Inflammatory macrophage (primary cell): ENCODE measurements around the gene PTGES3L.
A peak's percentile ranks its signal among the peaks of the same experiment; 100 is the strongest.
"Not testable (repeated sequence)": the region's sequence is repeated elsewhere in the genome, so short reads cannot be mapped to it uniquely, and the experiment has no call there.

Source experiments
- DNase-seq, 2 donors: peaks; one replicate each; pipeline ENCODE4 v3.0.0-alpha.2; 2020 to 2022

PTGES3L gene

DNA sequence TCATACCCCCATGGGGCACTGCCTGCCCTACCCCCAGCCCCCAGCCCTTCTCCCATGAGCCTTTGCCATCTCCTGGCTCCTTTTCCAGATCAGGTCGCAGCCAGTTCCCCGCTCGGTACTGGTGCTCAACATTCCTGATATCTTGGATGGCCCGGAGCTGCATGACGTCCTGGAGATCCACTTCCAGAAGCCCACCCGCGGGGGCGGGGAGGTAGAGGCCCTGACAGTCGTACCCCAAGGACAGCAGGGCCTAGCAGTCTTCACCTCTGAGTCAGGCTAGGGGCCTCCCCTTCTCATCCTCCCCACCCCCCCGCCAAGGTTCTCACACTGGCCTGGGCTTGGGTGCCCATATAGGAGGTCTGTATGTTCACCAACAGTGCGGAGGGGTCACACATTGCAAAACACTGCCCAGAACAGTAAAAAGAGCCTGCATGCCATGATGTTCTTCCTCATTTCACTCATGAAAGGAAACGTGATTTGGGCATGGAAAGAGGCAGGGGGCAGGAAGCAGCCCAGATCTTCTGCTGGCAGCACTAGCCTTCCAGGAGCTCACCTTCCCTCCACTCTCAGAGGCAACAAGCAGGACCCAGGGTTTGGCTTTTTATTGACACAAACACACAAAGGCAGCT, 34.3 kb upstream of the PTGES3L start:
- peak in 1 of 2 donors; percentile 31 for DNase-seq

DNA sequence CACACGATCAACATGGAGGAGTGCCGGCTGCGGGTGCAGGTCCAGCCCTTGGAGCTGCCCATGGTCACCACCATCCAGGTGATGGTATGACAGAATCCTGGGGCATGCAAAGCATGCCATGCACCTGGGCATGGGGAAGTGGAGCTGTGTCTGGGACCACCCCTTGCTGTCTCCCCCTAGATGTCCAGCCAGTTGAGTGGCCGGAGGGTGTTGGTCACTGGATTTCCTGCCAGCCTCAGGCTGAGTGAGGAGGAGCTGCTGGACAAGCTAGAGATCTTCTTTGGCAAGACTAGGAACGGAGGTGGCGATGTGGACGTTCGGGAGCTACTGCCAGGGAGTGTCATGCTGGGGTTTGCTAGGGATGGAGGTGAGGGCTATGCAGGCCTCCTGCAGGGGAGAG, 33.4 kb upstream of the PTGES3L start:
- no peak for DNase-seq

DNA sequence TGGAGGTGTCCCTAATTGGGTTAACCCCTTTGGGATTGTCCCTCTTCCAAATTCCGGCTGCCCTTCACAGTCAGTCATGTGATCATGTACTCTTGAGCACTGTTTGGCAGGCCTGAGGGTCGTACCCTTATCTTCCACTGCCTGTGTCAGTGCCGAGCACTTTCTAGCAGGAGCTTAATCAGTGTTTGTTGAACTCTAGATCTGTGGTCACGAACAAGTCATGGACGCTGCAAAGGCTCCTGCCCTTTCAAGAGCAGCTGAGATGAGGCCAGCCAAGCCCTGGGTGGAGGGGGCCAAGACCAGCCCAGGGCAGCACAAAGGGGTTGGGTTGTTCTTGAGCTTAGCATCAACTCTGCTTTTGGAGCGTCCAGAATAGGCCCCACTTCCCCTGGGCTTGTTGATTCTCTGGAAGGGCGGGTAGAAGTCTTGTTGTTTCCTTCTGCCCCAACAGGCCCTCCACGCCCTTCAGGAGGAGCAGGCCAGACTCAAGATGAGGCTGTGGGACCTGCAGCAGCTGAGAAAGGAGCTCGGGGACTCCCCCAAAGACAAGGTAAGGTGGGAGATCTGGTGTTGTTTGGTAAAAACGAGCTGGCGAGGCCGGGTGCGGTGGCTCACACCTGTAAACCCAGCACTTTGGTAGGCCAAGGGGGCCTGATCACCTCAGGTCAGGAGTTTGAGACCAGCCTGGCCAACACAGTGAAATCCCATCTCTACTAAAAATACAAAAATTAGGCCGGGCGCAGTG, 32.0 kb upstream of the PTGES3L start:
- no peak for DNase-seq

DNA sequence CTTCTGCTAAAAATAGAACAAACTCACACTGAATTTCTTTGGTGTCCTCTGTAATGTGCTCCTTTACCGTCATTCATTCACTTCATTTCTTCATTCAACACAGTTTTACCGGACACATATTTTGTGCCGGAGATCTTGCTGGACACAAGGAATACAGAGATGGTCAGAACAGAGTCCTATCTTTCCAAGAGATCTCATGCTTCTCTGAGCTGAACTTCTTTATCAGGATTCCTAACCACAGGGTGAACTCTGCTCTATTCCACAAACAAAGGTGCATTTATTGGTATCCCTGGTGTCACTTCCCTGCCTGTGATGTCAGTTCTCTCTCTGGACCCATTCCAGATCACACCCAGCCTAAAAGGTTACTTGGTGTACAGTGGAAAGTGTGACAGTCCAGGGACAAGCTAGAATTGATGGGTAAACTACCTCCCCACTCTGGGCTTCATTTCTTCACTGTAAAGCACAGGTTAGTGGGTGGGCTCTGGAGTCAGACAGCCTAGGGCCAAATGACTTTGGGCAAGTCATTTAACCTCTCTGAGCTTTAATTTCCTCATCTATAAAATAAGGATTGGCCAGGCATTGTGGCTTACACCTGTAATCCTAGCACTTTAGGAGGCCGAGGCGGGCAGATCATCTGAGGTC, 30.9 kb upstream of the PTGES3L start:
- DNase-seq = no peak

DNA sequence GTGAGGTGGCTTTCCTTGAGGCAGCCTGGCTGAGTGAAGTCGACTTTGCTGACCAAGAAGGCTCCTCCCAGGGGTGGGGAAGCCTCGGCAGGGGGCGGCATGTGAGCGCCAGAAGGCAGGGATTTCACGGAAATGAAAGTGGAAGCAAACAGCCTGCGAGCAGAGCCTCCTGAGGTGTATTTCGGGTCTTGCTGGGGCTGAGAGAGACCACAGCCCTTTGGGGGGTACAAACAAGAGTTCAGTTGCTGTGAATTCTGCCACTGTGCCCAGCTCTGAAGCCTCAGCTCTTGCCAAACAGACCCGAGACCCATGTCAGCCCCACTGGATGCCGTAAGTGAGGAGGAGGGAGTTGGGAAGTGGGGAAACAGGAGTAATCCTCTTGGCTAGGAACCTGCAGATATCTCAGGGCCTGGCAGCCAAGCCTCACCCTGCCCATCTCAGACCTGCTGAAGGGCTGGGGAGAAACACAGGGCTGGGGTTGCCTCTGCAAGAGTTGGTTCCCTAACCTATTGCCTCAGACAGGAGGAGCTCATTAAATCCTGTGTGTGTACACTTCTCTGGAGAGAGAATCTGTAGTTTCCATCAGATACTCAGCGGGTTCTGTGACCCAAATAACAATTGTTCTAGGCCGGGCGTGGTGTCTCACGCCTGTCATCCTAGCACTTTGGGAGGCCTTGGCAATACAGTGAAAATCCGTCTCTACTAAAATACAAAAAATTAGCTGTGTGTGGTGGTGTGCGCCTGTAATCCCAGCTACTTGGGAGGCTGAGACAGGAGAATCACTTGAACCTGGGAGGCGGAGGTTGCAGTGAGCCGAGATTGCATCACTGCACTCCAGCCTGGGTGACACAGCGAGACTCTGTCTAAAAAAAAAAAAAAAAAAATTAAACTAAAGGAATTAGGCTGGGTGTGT, 27.0 kb upstream of the PTGES3L start, which contains the start of gene IFI35:
IFI35 (plus strand) TSS at position 146 of the 913 bp plus-strand sequence; CDS start at position 310, 164 bp downstream.
- DNase-seq = peak; percentile 77 to 84

DNA sequence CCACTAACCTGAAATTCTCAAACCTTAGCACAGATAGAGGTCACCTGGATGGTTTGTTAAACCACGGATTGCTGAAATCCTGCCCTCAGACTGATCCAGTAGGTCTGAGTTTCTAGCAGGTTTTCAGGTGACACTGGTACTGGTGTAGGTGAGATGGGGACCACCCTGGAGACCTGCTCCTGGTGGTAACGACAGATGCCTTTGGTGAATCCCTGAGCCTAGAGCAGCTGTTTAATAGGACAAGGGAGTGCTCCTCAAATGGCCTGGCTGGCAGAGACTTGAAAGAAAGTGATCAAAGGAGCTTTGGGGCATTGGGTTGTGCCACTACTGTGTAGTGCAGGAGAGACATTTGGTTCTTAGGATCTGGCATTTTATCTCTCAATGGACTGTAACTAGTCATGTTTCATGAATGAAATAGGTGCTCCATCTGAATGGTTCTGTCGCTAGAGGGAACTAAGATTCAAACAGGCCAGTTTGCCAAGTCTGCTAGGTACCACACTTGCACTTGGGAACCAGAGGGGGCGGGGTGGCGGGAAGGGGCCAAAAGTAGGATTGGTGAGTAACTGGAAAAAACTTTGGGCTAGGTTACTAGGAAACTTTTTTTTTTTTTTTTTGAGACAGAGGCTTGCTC, 23.8 kb upstream of the PTGES3L start:
- DNase-seq = no peak

DNA sequence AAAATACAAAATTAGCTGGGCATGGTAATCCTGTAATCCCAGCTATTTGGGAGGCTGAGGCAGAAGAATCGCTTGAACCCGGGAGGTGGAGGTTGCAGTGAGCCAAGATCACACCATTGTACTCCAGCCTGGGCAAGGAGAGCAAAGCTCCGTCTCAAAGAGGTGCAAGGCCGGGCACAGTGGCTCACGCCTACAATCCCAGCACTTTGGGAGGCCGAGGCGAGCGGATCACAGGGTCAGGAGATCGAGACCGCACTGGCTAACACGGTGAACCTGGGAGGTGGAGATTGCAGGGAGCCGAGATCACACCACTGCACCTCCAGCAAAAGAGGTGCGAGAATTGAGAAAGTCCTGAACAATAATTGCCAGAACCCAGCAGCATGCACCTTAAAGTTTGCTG, 21.0 kb upstream of the PTGES3L start:
- DNase-seq = not testable (repeated sequence)

DNA sequence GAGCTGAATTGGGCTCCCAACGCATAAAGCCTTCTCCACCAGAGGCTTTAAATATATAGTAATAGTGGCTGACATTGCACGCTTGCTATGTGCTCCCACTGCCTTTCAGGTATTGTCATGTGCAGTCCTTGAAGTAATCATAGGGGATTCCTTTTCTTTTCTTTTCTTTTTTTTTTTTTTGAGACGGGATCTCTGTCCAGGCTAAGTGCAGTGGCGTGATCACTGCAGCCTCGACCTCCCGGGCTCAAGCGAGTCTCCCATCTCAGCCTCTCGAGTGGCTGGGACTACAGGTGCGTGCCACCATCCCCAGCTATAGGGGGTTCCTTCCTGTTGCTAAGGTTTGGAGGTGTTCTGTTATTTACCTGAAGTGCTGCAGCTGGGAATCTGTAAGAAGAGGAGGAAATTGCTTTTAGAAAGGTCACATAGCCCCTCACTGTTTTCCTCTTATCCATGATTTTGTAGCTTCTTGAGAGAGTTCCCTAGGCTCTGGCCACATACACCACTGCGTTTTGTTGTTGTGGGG, 19.2 kb upstream of the PTGES3L start:
- no peak for DNase-seq

DNA sequence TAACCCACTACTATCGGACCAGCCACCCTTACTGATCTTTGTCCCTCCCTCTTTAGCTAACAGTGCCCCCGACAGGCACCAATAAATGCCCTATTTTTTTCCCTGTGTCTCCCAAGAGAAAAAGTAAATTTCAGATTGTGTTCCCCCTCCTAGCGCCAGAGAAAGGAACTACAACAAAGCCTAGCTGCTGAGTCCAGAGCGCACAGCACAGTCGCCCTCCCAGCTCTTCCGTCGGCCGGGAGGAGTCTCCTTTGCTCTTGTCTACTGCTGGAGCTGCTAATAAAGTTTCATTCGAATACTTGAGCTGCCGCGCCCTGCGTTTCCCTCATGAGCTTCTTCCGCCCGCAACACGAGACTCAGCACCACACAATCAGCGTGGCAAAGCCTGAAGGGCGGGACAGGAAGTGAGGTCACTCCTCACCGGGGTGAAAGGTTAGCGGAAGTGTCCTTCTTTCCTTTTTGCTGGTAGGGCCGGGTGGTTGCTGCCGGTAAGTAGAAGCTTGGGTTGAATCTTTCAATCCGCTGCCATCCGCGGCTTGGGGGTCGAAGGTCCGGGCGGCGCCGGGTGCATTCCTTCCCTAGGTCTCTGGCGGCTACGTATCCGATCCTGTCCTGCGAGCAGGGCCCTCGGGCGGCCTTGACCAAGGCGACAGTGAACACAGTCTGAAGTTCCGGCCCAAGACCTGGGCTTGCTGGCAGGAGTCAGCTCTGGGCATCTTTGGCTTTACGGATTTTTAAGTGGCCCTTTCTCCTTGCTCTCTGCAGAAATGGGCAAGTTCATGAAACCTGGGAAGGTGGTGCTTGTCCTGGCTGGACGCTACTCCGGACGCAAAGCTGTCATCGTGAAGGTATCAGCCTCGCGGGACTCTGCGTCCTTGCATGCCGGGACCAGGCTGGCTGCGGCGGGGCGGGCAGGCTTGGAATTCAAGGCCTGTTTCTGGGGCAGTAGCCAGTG, 18.4 kb upstream of the PTGES3L start, which contains the start of gene RPL27:
RPL27 (plus strand) TSS at position 436 of the 955 bp plus-strand sequence; CDS start at position 768, 332 bp downstream.
- DNase-seq = peak; percentile 100

DNA sequence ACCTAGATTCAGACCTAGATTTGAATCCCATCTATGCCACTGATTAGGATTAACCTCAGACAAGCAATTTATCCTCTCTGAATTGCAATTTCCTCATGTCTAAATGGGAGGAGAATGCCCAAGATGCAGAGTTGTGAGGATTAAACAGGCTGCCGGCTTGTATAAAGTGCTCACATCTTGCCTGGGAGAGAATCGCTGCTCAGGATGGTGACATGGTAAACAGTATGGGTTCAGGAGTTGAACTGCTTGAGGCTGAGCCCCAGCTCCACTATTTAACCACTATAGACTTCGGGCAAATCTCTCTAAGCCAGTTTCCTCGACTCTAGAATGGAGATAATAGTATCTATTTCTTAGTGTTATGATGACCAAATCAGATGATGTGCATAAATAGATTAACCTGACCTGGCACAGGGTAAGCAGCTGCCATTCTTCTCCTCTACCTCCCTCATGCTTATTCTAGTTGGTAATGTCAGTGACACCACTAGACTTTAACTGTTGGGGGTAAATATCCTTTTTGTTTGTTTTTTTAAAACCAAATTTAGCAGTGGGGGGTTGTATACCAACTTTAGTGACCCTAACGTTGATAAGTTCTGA, 17.6 kb upstream of the PTGES3L start:
- no peak for DNase-seq

DNA sequence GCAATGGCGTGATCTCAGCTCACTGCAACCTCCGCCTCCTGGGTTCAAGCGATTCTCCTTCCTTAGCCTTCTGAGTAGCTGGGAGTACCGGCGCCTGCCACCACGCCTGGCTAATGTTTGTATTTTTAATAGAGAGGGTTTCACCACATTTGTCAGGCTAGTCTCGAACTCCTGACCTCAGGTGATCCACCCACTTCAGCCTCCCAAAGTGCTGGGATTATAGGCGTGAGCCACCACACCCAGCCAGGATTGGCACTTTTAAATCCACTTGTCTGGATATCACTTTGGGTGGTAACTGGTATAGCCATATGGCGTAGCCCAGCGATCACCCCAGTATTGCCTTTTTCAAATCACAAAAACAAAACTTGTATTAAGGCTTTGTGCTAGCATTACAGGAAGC, 14.0 kb upstream of the PTGES3L start:
- not testable (repeated sequence) for DNase-seq

DNA sequence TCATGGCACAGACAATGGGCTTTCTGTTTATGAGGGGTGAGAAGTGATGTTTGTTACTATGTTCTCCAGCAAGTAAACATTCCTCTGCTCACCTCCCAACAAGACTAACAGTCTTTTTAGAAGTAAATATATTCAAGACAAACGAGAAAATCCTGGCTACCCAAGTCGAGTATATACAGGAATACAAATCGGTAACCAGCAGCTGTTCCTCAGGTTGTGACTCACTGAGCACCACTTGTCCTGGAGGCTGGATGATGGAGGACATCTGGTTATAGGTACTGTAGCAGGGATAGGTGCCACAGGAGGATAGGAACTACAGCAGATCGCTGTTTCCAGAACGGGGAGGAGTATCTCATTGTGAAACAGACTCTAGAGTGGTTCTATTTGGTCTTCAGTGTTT, 13.0 kb upstream of the PTGES3L start:
- DNase-seq = no peak

DNA sequence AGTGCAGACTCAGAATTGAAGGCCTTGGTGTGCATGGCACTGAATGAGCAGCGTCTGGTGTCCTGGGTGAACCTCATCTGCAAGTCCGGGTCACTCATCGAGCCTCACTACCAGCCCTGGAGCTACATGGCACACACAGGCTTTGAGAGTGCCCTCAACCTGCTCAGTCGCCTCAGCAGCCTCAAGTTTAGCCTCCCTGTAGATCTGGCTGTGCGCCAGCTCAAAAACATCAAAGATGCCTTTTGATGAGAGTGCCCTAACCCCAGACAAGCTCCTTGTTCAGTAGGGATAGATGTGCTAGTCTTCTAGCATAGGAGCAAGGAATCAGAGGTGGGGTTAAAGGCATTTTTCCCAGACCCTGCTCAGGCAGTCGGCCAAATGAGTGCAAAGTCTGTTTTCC, 11.6 kb upstream of the PTGES3L start:
- DNase-seq = no peak

DNA sequence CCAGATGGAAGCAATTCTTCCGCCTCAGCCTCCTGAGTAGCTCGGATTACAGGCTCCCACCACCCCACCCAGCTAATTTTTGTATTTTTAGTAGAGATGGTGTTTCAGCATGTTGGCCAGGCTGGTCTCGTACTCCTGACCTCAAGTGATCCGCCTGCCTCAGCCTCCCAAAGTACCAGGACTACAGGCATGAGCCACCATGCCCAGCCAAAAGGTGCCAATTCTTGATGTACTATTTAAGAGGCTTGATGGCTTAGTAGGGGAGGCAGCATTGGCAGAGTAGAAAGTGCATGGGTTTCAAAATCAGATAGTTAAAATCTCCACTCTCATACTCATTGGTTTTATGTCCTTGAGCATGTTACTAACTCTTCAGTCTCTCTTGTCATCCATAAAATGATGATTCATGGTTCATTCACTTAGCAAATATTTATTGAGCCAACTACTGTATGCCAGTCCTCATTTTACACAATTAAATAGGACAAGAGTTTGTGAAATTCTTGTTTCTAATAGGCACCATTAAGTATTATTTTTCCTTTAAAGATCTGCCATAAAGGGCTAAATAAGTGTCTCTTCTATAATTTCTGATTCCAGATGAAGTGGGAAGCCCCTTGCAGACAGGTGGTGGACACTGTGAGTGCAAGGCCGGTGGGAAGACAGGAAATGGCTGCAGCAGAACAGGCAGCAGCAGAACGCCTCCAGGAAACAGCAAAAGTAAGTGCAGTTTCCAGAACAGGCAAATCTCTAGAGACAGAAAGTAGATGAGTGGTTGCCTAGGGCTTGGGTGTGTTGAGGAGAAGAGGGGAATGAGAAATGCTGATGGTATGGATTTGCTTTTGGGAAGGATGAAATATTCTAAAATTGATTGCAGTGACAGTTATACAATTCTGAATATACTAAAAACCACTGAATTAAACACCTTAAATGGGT, 10.1 kb upstream of the PTGES3L start:
- no peak for DNase-seq

DNA sequence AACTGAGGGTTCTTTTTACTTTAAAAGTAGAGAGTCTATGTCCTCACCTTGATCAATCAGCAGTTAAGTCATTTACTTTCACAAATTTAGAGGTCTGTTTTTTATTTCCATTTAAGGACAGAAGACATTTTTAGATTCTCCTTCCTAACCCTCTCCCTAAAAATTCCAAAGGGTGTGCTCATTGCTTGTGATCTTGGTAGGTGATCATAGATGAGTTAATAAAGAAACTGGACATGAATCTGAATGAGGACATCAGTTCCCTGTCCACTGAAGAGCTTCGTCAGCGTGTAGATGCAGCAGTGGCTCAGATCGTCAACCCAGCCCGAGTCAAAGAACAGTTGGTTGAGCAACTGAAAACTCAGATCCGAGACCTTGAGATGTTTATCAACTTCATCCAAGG, 9.3 kb upstream of the PTGES3L start:
- DNase-seq = no peak

DNA sequence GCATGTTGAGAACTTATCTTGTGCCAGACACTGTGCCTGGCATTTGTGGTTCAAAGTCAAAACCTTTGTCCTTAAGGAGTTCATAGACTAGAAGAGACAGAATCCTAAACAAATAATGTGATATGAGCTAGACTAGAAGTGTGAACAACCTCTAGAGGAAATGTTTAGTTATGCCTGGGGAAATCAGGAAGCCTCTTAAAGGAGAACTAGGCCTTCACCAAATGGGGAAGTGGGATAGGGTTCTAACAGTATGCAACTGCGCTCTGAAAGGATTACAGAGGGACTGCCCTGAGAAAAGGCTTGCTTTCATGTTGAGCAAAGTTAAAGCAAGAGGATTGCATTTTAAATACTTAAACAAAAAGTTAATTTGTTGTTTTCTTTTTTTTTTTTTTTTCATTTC, 5.3 kb upstream of the PTGES3L start:
- DNase-seq = peak; percentile 88 to 90

DNA sequence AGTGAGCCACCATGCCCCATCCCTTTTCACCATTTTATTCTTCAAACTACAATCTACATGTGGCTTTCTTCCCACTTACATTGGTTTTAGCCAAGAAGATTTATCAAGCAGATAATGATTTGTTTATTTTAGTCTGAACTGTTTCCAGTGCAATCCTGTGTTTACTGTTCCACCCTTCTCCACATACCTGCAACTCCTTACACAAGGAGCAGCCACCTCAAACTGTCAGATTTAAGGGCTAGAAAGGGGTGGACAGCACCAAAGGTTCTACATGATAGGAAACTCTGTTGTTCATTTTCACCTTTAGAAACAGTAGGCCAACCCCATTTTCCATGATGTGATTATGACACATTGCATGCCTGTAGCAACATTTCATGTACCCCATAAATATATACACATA, 2.4 kb upstream of the PTGES3L start:
- DNase-seq = no peak

DNA sequence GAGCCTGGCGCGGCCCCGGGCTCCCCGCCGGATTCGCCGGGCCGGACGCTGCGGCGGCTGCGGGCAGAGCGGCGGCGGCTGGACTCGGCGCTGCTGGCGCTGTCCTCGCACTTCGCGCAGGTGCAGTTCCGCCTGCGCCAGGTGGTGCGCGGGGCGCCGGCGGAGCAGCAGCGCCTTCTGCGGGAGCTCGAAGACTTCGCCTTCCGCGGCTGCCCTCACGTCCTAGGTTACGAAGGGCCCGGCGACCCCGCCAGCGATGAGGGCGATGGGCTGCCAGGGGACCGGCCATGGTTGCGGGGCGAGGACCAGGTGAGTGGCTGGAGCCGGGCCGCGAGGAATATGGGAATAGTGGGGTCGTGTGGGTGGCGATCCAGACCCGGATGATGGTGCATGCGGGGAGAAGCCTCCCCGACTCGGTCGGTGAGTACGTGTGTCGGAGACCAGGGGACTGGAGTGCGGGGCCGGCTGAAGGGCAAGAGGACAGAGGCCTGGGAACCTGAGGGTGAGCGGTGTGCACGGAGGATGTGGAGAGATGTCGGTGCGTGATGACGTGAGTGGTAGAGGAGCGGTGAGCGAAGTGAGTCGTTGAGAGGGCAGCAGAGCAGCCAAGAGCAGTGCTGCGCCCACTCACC, 1.0 kb upstream of the PTGES3L start:
- peak; percentile 24 to 32 for DNase-seq
